H54 (cell line): ENCODE measurements around the gene ANO7.

Experiments
- DNase-seq: peaks from one replicate; pipeline ENCODE4 v3.0.0; 2011; ENCODE audit warnings: low spot score, mixed read lengths; ENCODE audit not compliant: insufficient read length
- FAIRE-seq: peaks from 3 replicates; lab custom pipeline; 2011; peaks lifted over from hg19 to GRCh38; lab: Jason Lieb, UNC
- POLR2A ChIP-seq: IDR thresholded peaks from 2 replicates; pipeline ENCODE4 v1.6.1; 2011; ENCODE audit warnings: low read depth, mild to moderate bottlenecking, low read length

Gene ANO7

GRCh38 chr2:241228081-241228859, 39.8 kb downstream of the ANO7 start:
- DNase-seq (no peak), FAIRE-seq (no peak)
- no peak for TF ChIP-seq POLR2A

GRCh38 chr2:241228860-241229516, 40.5 kb downstream of the ANO7 start:
- no peak for DNase-seq
- TF ChIP-seq POLR2A, result no peak
- FAIRE-seq, result no peak

- DNase-seq, result no peak
- FAIRE-seq, result no peak
- TF ChIP-seq POLR2A, result no peak
These were observed 41.3 kb downstream of the ANO7 start for GRCh38 chr2:241229563-241230401.

GRCh38 chr2:241230435-241230834, 42.0 kb downstream of the ANO7 start:
- TF ChIP-seq POLR2A, result no peak
- FAIRE-seq, result no peak
- no peak for DNase-seq

- no peak for DNase-seq
- FAIRE-seq, result no peak
- no peak for TF ChIP-seq POLR2A
These were observed 44.5 kb downstream of the ANO7 start for GRCh38 chr2:241232736-241233575.

GRCh38 chr2:241234066-241234790, 45.8 kb downstream of the ANO7 start:
- DNase-seq (no peak), FAIRE-seq (no peak)
- TF ChIP-seq POLR2A, result no peak

GRCh38 chr2:241234962-241235740, 46.7 kb downstream of the ANO7 start:
- no peak for TF ChIP-seq POLR2A
- DNase-seq (no peak), FAIRE-seq (no peak)

- FAIRE-seq (no peak), DNase-seq (no peak)
- TF ChIP-seq POLR2A, result no peak
These were observed 47.5 kb downstream of the ANO7 start for GRCh38 chr2:241235859-241236593.

- no peak for FAIRE-seq
- no peak for DNase-seq
- TF ChIP-seq POLR2A, result no peak
These were observed 48.6 kb downstream of the ANO7 start for GRCh38 chr2:241237047-241237446.

GRCh38 chr2:241237949-241238371, 49.5 kb downstream of the ANO7 start:
- no peak for FAIRE-seq
- no peak for TF ChIP-seq POLR2A
- DNase-seq, result no peak

- no peak for TF ChIP-seq POLR2A
- DNase-seq (no peak), FAIRE-seq (no peak)
These were observed 50.3 kb downstream of the ANO7 start for GRCh38 chr2:241238693-241239198.
